ENCODE measurements around the gene SLC25A26. TPM values are rescaled to one million over a fixed set of nuclear protein-coding genes. Genes with fewer than 3 reads are reported as not detected.

Gene SLC25A26
- total RNA-seq, 1 donor from 2014 or later: 18.8 TPM

GRCh38 chr3:66376568-66376967 lies 155.8 kb downstream of the SLC25A26 start:
- Mint-ChIP-seq H3K4me3 (no peak overlapping the region), H3K27ac (no peak overlapping the region), H3K27me3 (ENCODE audit: insufficient read depth) (no peaks in the 10 kb centered on the region), H3K9me3 (no peaks in the 10 kb centered on the region), H3K4me1 (ENCODE audit: low read depth) (peaks cover 9% of the 10 kb centered on the region), H3K36me3 (ENCODE audit: low read depth) (peaks cover 40% of the 10 kb centered on the region)
- no peak for DNase-seq (ENCODE audit: low spot score)
- intact Hi-C loops (cut with micrococcal nuclease): no loop called here

GRCh38 chr3:66377800-66378199 lies 157.0 kb downstream of the SLC25A26 start:
- no peak overlapping the region for H3K4me3 Mint-ChIP-seq
- H3K9me3 Mint-ChIP-seq: no peaks in the 10 kb centered on the region

DNA sequence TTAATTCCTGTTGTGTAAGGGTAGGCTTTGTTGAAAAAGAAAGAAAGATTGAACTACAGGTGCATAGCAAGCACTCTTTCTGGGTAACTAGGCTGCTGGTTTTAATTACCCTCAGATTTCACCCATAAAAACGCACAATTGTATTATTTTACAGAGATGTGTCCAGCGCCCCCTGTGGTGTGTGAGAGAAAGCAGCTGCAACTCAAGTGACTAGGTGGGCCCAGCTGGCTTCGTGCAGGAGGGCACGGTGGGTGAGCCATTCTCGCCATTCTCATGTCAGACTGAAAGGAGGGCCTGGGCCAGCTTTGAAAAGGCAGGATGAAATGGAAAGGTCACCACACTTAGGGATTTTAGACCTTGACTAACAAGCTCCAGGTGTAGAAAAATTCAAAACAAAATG lies 157.5 kb downstream of the SLC25A26 start:
- intact Hi-C loops (cut with micrococcal nuclease): no loop called here
- Mint-ChIP-seq H3K36me3 (ENCODE audit: low read depth) (peaks cover 51% of the 10 kb centered on the region), H3K9me3 (no peaks in the 10 kb centered on the region), H3K27me3 (ENCODE audit: insufficient read depth) (no peaks in the 10 kb centered on the region), H3K4me3 (no peak overlapping the region), H3K27ac (peak overlapping the region; percentile 62), H3K4me1 (ENCODE audit: low read depth) (peaks cover 9% of the 10 kb centered on the region)
- DNase-seq (ENCODE audit: low spot score): no peak

More at GRCh38 chr3:66377800-66378199, 157.0 kb downstream of the SLC25A26 start:
- no peaks in the 10 kb centered on the region for H3K27me3 Mint-ChIP-seq (ENCODE audit: insufficient read depth)
- peaks cover 9% of the 10 kb centered on the region for H3K4me1 Mint-ChIP-seq (ENCODE audit: low read depth)
- intact Hi-C loops (cut with micrococcal nuclease): no loop called here
- H3K27ac Mint-ChIP-seq: peak overlapping the region; percentile 61
- peaks cover 49% of the 10 kb centered on the region for H3K36me3 Mint-ChIP-seq (ENCODE audit: low read depth)
- no peak for DNase-seq (ENCODE audit: low spot score)

- intact Hi-C loops (cut with micrococcal nuclease): no loop called here
- no peak for DNase-seq (ENCODE audit: low spot score)
- Mint-ChIP-seq H3K4me3 (no peak overlapping the region), H3K36me3 (ENCODE audit: low read depth) (peaks cover 60% of the 10 kb centered on the region), H3K27me3 (ENCODE audit: insufficient read depth) (no peaks in the 10 kb centered on the region), H3K4me1 (ENCODE audit: low read depth) (peaks cover 9% of the 10 kb centered on the region), H3K9me3 (no peaks in the 10 kb centered on the region), H3K27ac (no peak overlapping the region)
Measured at GRCh38 chr3:66379565-66379964, 158.8 kb downstream of the SLC25A26 start.

DNA sequence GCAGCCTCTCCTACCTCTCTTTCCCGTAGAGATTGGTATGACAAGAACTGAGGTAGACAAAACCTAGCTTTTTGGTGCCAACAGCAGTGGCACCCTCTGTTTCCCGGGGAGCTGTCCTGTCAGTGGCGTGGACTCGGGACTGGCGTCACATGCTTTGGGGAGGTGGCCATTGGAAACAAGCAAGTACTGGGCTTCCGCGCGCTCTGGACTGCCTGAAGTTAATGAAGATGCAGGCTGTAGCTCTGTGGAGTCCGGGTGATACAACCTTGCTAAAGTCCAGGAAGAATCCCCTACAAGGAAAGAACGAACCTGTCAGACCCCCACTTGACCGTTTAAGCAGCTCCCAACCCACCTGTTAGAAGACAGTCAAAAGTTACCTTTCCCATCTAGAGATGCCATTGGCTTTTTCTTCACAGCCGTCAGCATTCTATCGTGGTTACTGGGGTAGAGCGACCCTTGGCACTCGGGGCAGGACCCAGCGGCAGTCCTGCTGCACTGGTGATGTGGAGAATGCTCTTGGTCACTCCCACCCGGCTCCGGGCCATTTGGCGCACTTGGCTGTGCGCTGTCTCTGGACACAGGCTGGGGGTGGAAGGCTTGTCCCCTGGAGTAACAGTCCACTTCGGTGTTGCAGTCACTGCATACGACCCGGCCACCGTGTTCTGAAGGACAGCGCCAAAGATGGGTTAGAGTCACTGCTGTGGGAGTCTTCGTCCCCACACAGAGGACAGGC lies 159.6 kb downstream of the SLC25A26 start:
- intact Hi-C loops (cut with micrococcal nuclease): no loop called here
- Mint-ChIP-seq H3K4me1 (ENCODE audit: low read depth) (peaks cover 9% of the 10 kb centered on the region), H3K4me3 (no peak overlapping the region), H3K27me3 (ENCODE audit: insufficient read depth) (no peaks in the 10 kb centered on the region), H3K27ac (no peak overlapping the region), H3K36me3 (ENCODE audit: low read depth) (peaks cover 68% of the 10 kb centered on the region), H3K9me3 (no peaks in the 10 kb centered on the region)
- DNase-seq (ENCODE audit: low spot score): no peak

GRCh38 chr3:66381626-66382025 lies 160.8 kb downstream of the SLC25A26 start:
- H3K27ac Mint-ChIP-seq: no peak overlapping the region
- H3K4me1 Mint-ChIP-seq (ENCODE audit: low read depth): peaks cover 12% of the 10 kb centered on the region
- peaks cover 70% of the 10 kb centered on the region for H3K36me3 Mint-ChIP-seq (ENCODE audit: low read depth)

DNA sequence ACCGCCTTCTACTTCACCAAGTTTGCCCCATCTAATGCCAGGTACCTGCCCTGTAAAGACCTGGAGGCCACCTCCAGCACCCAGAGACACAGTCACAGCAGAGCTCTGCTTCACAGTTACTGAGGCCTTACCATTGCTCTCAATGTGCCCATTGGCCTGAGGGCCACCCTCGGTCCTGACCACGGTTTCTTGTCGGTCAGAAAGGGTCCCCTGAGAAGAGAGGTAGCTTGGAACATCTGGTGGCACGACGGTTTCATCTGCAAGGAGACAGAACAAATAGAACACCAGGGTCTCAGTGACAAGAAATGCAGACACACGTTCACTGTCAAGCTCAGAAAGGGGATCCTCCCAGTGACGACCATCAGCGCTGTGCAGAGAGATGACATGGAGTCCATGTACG lies 161.3 kb downstream of the SLC25A26 start:
- Mint-ChIP-seq H3K4me3 (no peak overlapping the region), H3K36me3 (ENCODE audit: low read depth) (peaks cover 71% of the 10 kb centered on the region), H3K27me3 (ENCODE audit: insufficient read depth) (no peaks in the 10 kb centered on the region), H3K4me1 (ENCODE audit: low read depth) (peaks cover 17% of the 10 kb centered on the region), H3K9me3 (no peaks in the 10 kb centered on the region), H3K27ac (no peak overlapping the region)
- intact Hi-C loops (cut with micrococcal nuclease): no loop called here
- no peak for DNase-seq (ENCODE audit: low spot score)

More at GRCh38 chr3:66381626-66382025, 160.8 kb downstream of the SLC25A26 start:
- H3K4me3 Mint-ChIP-seq: no peak overlapping the region
- intact Hi-C loops (cut with micrococcal nuclease): no loop called here
- no peak for DNase-seq (ENCODE audit: low spot score)
- no peaks in the 10 kb centered on the region for H3K9me3 Mint-ChIP-seq
- H3K27me3 Mint-ChIP-seq (ENCODE audit: insufficient read depth): no peaks in the 10 kb centered on the region

DNA sequence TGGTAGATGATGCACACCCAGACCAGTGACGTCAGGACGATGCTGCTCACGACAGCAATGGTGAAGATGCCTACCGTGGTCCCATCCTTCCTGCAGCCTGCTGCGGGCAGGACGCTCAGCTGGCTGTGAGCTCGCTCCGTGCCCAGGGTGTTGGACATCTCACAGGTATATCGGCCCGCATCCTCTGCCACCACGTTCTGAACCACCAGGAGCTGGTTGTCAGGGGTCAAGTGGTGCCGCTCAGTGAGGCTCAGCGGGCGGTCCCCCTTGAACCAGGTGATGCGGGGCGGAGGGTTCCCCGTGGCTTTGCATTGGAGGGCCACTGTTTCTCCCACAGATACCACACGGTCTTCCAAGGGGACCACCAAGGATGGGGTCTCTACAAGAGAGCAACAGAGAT lies 162.2 kb downstream of the SLC25A26 start:
- intact Hi-C loops (cut with micrococcal nuclease): no loop called here
- H3K4me1 Mint-ChIP-seq (ENCODE audit: low read depth): peaks cover 16% of the 10 kb centered on the region
- H3K4me3 Mint-ChIP-seq: no peak overlapping the region
- no peaks in the 10 kb centered on the region for H3K9me3 Mint-ChIP-seq
- no peak for DNase-seq (ENCODE audit: low spot score)
- H3K27ac Mint-ChIP-seq: no peak overlapping the region
- peaks cover 71% of the 10 kb centered on the region for H3K36me3 Mint-ChIP-seq (ENCODE audit: low read depth)
- H3K27me3 Mint-ChIP-seq (ENCODE audit: insufficient read depth): no peaks in the 10 kb centered on the region

DNA sequence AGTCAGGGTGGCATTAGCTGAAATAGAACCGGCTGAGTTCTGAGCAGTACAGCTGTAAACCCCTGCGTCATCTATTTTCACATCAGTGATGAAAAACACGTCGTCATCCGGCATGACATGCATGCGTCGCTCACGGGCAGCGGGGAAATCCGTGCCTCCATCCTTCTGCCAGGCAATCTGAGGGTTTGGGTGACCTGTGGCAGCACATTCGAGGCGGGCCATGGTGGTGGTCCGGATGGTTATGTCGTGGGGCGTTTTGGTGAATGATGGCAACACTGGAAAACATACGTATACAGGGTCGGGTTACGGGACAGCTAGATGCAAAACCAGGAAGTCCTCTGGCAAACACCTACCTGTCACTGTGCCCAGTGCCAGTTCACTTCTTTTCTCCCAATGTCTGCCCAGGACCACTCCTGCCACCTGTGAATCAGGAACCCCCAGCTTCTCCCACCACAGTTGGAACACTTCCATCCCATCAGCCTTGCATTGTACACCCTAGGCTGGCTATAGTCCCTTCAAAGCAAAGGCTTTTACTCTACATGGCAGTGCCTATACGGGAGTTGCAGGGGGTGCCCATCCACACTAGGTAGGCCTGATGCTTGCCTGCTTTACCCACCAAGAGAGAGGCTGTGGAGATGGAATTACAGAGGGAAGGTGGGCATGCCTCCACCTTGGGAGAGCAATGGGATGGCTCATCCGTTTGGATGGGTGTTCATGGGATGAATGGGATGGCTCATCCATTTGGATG lies 163.4 kb downstream of the SLC25A26 start:
- peaks cover 75% of the 10 kb centered on the region for H3K36me3 Mint-ChIP-seq (ENCODE audit: low read depth)
- H3K4me1 Mint-ChIP-seq (ENCODE audit: low read depth): peaks cover 12% of the 10 kb centered on the region
- no peak for DNase-seq (ENCODE audit: low spot score)
- H3K27ac Mint-ChIP-seq: peak overlapping the region; percentile 57
- intact Hi-C loops (cut with micrococcal nuclease): no loop called here
- no peaks in the 10 kb centered on the region for H3K27me3 Mint-ChIP-seq (ENCODE audit: insufficient read depth)
- no peaks in the 10 kb centered on the region for H3K9me3 Mint-ChIP-seq
- H3K4me3 Mint-ChIP-seq: no peak overlapping the region

DNA sequence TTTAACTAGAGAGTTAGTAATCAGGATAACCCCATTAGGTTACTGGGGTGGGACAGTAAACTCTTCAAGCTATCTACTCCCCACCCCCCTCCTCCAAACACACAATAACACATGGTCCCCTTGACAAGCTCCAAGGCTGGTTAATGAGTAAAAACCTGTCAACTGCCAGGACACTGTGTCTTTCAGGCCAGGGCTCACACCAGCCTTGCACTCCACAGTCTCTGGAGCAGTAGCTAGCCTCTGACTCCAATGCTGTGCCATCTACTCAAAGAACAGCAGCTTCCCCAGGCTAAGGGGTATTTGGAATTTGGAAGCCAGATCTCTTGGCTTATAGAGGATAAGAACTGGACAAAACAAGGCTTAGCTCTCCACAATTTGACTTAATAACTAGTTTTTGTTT lies 164.3 kb downstream of the SLC25A26 start:
- intact Hi-C loops (cut with micrococcal nuclease): no loop called here
- Mint-ChIP-seq H3K4me3 (no peak overlapping the region), H3K36me3 (ENCODE audit: low read depth) (peaks cover 72% of the 10 kb centered on the region), H3K27ac (no peak overlapping the region), H3K9me3 (no peaks in the 10 kb centered on the region), H3K4me1 (ENCODE audit: low read depth) (peaks cover 21% of the 10 kb centered on the region), H3K27me3 (ENCODE audit: insufficient read depth) (no peaks in the 10 kb centered on the region)
- DNase-seq (ENCODE audit: low spot score): no peak

GRCh38 chr3:66386011-66386924 lies 165.5 kb downstream of the SLC25A26 start:
- no peak for DNase-seq (ENCODE audit: low spot score)
- Mint-ChIP-seq H3K27ac (no peak overlapping the region), H3K27me3 (ENCODE audit: insufficient read depth) (no peaks in the 10 kb centered on the region), H3K4me3 (no peak overlapping the region), H3K4me1 (ENCODE audit: low read depth) (peaks cover 27% of the 10 kb centered on the region), H3K36me3 (ENCODE audit: low read depth) (peaks cover 71% of the 10 kb centered on the region), H3K9me3 (no peaks in the 10 kb centered on the region)
- intact Hi-C loops (cut with micrococcal nuclease): no loop called here

DNA sequence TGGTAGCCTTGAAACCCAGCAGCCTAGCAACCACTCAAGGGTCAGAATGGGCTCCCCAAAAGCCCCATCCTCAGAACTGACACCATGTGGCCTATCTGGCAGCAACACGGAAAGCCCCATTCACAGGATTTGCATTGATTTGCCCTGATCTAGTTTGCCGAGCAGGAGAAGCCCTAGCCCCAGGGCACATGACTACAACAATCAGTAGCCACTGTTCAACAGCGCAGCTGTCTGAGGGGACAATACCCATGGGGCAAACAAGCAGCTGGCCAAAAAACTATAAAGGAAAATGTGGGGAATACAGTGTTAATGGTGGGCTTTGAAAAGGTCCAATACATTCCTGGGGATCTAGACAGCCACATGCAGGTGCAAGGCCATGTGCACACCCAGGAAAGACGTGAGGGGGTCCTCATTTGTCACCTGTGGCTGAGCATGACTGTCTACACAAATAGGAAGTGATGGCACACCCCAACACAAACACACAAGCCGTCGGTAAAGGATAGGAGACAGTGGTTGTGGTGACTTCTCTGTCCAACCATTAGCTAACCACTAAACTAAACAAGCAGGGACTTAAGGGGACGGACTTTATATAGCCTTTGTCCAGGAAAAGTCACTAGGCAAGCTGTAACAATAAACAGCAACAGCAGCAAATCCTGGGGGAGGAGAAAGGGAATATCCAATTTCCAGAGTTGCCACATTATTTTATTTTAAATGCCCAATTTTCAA lies 166.3 kb downstream of the SLC25A26 start:
- H3K27me3 Mint-ChIP-seq (ENCODE audit: insufficient read depth): no peaks in the 10 kb centered on the region
- no peak for DNase-seq (ENCODE audit: low spot score)

More for the DNA sequence above, 166.3 kb downstream of the SLC25A26 start:
- Mint-ChIP-seq H3K36me3 (ENCODE audit: low read depth) (peaks cover 71% of the 10 kb centered on the region), H3K27ac (peak overlapping the region; percentile 11), H3K9me3 (no peaks in the 10 kb centered on the region), H3K4me3 (no peak overlapping the region), H3K4me1 (ENCODE audit: low read depth) (peaks cover 27% of the 10 kb centered on the region)
- intact Hi-C loops (cut with micrococcal nuclease): no loop called here
